Hippocampal formation (tissue), 2 donors: ENCODE results near the gene NT5M.

Source experiments
- DNase-seq, 2 donors: peaks; one replicate each; lab custom pipeline; 2025; lab: John Stamatoyannopoulos, UW

The NT5M gene

GRCh38 chr17:17343896-17344506 lies 40.8 kb downstream of the NT5M start:
- DNase-seq, result no peak

- no peak for DNase-seq
Observed at GRCh38 chr17:17344507-17345293, 41.5 kb downstream of the NT5M start.

GRCh38 chr17:17345294-17345597 lies 42.1 kb downstream of the NT5M start:
- no peak for DNase-seq

- DNase-seq, result no peak
Observed at GRCh38 chr17:17345686-17346427, 42.7 kb downstream of the NT5M start.

- DNase-seq, result no peak
Observed at GRCh38 chr17:17346428-17347233, 43.5 kb downstream of the NT5M start.

GRCh38 chr17:17347234-17347955 lies 44.2 kb downstream of the NT5M start:
- DNase-seq, result no peak

GRCh38 chr17:17347956-17348871 lies 45.0 kb downstream of the NT5M start:
- DNase-seq, result no peak

- DNase-seq, result no peak
Observed at GRCh38 chr17:17348872-17349723, 45.9 kb downstream of the NT5M start.

GRCh38 chr17:17349724-17350106 lies 46.5 kb downstream of the NT5M start:
- DNase-seq, result no peak

- DNase-seq, result no peak
Observed at GRCh38 chr17:17350491-17351355, 47.5 kb downstream of the NT5M start.

GRCh38 chr17:17351356-17351891 lies 48.3 kb downstream of the NT5M start:
- no peak for DNase-seq

GRCh38 chr17:17351901-17352781 lies 49.0 kb downstream of the NT5M start:
- DNase-seq, result no peak

GRCh38 chr17:17352836-17353624 lies 49.9 kb downstream of the NT5M start:
- no peak for DNase-seq

- DNase-seq, result no peak
Observed at GRCh38 chr17:17353625-17354484, 50.7 kb downstream of the NT5M start.

- DNase-seq, result peak; percentile 25 to 36
Observed at GRCh38 chr17:17354560-17355349, 51.6 kb downstream of the NT5M start.
